HG03108 (cell line): ENCODE results near the gene OPCML.
A peak's percentile ranks its signal among the peaks of the same experiment; 100 is the strongest.

Experiments
- ATAC-seq: cut with Tn5 transposase; IDR thresholded peaks from one replicate; pipeline ENCODE4 v1.9.1; 2021; ENCODE audit warnings: moderate library complexity; ENCODE audit not compliant: unreplicated experiment

OPCML gene

GRCh38 chr11:133302056-133302455 lies 230.2 kb downstream of the OPCML start:
- no peak for ATAC-seq

DNA sequence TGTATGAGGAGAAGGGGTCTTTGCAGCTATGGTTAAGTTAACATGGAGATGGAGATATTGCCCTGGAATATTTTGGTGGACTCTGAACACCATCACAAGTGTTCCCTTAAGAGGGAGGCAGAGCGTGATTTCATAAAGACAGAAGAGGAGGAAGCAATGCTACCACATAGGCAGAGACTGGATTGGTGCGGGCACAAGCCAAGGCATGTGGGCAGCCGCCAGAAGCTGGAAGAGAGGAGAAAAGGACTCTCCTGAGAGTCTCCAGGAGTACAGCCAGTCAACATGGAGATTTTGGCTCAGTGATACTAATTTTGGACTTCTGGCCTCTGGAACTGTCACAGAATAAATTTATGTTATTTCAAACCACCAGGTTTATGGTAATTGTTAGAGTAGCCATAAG lies 231.6 kb downstream of the OPCML start:
- no peak for ATAC-seq

DNA sequence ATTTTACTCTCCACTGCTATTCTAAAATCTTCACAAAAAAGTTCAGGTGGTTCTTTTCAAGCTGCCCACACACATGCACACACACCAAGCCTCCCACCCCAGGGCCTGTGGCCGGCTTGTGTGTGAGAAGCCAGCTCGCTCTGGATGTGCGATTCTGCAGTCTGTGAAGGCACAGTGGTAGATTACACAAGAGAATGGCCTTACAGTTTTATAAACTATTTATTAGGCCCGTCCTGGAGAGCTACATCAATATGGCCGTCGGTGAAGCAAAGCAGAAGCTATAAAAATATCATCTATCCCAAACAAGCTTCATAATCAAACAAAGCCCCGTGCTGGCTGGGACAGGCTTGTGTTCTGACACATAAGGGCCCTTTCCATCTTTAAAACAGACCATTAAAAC lies 240.5 kb downstream of the OPCML start:
- ATAC-seq, result no peak

GRCh38 chr11:133285359-133285758 lies 246.9 kb downstream of the OPCML start:
- no peak for ATAC-seq

- ATAC-seq, result no peak
These were observed 248.1 kb downstream of the OPCML start for GRCh38 chr11:133284156-133284555.

DNA sequence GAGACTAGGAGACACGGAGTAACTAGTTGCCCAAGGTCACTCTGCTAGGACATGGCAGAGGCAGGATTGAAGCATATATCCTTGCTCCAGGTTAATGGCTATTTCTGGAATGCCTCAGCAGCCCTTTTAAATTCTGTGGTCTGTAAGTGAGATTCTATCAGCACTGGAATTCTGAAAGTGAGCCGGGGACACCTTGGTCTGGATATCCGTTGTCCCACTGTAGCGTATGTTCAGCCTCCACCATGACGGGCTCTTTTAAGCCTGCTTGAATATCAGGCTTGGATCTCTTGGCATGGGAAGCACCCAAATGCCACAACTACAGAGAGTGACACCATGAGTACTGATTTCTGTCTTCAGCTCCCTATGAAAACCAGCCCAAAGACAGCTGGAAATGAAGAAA lies 254.4 kb downstream of the OPCML start:
- ATAC-seq, result no peak

- ATAC-seq, result no peak
These were observed 260.2 kb downstream of the OPCML start for GRCh38 chr11:133271871-133272776.

GRCh38 chr11:133271206-133271605 lies 261.1 kb downstream of the OPCML start:
- no peak for ATAC-seq

DNA sequence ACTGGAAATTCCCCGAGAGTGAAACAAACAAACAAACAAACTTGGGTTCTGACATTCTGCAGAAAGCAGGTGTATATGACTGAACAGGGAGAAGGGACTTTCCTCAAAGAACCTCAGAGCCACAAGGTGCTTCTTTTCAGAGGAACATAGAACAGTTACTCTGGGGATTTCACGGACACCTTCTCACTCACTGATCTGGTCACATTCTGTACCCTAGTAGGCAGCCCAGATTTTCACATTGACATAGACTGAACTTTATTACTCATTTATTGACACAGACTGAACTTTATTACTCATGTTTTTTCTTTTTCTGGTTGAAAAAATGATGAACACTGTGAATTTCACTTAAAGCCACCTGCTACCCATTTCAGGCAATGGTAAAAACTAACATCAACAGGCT lies 263.0 kb downstream of the OPCML start:
- peak; percentile 98 for ATAC-seq

GRCh38 chr11:133266986-133267385 lies 265.3 kb downstream of the OPCML start:
- no peak for ATAC-seq

DNA sequence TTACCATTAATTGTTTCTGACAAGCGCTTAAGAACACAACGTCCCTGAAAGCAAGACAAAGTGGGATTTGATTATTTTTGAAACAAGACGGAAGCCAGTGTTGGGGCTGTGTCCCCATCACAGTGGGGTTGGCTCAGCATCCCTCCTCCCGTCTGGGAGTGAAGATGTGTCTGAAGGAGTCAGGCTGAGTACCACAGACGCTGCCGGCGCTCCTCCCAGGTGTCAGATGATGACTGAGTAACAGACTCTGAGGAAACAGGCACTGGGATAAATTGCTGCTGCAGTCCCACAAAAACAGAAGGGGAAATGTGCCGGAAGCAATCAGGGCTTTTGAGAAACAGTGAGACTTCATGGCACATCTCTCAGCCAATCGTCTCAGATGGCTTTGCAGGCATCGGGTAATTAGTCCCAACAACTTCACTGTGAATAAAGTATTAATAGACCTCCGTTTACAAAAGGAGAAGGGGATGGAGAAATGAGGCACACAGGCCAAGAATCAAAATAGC lies 266.7 kb downstream of the OPCML start:
- no peak for ATAC-seq

GRCh38 chr11:133263332-133263731 lies 269.0 kb downstream of the OPCML start:
- no peak for ATAC-seq

DNA sequence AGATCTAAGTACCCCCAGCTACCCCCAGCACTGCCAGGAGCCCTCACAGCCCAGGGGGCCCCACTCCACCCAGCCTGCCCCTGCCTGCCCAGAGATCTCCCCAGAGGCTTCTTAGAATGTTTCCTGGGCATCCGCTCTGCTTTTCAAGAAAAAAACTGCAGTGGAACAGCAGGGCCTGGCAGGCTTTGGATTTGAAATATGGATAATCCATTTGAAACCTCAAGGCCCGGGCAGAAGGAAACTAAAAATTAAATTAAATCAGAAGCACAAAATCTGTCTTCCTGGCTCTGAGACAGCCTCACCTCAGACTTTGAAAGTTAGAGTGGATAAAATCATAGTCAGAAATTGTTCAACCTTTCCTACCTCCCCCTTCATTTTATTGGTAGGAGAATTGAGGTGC lies 273.6 kb downstream of the OPCML start:
- no peak for ATAC-seq

- no peak for ATAC-seq
These were observed 277.7 kb downstream of the OPCML start for GRCh38 chr11:133254601-133255000.

- ATAC-seq, result no peak
These were observed 278.7 kb downstream of the OPCML start for GRCh38 chr11:133253570-133253969.

GRCh38 chr11:133251841-133252240 lies 280.5 kb downstream of the OPCML start:
- ATAC-seq, result no peak

DNA sequence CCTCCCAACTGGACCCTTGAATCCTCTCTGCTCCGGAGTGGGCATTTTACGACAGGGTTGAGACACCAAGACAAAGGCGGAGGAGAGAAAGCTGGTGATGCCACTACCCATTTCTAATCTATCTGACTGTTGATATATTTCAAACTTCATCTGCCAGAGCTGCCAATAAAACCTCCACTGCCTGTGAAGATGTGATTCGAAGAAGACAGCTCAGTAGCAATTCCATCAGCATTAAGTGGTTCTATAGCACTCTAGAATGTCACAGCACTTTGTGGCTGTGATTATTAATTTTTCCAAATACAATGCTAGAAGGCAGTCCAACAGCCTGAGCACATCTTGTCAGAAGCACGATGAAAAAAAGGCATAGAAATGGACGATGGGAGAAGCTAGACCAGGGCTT lies 282.8 kb downstream of the OPCML start:
- no peak for ATAC-seq

DNA sequence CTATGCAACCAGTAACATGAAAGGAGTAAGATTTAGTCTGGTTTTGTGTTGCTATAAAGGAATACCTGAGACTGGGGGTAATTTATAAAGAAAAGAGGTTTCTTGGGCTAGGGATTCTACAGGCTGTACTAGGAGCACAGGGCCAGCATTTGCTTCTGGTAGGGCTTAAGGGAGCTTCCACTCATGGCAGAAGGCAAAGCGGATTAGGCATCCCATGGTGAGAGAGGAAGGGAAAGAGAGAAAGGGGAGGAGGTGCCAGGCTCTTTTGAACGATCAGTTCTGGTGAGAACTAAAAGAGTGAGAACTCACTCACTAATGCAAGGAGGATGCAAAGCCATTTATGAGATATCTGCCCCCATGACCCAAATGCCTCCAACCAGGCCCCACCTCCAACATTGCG lies 283.2 kb downstream of the OPCML start:
- ATAC-seq, result no peak

- ATAC-seq, result no peak
These were observed 288.5 kb downstream of the OPCML start for GRCh38 chr11:133243832-133244231.

DNA sequence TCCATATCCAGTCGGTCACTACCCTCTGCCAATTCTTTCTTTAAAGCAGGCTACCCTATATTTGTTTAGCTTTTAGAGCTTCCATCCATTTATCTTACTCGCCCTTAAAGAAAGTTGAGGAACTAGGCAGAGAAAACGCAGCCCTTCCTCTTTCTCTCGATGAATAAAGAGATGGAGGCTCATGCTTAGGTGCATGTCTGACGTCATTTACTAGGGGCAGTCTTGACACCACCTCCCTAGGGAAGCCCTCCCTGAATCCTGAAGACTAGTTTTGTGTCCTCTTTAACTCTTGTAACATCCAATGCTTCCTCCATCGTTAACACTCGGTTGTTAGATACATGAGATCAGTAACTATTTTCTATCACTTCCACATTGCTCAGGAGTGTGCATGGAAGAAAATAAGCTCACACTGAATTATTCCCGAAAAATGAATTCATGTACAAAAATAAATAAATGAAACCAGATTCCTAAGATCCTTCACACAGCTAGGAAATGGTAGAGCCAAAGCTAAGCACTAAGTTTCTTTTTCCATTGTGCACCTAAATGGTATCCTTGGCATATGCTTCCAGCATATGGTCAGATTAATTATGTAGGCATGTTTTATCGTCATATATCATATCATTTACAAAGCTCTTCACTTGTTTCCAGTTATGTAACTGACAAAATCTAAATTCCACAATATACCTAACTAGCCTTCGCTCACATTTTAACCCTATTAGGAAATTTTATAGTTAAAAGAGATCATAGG lies 291.2 kb downstream of the OPCML start:
- no peak for ATAC-seq

DNA sequence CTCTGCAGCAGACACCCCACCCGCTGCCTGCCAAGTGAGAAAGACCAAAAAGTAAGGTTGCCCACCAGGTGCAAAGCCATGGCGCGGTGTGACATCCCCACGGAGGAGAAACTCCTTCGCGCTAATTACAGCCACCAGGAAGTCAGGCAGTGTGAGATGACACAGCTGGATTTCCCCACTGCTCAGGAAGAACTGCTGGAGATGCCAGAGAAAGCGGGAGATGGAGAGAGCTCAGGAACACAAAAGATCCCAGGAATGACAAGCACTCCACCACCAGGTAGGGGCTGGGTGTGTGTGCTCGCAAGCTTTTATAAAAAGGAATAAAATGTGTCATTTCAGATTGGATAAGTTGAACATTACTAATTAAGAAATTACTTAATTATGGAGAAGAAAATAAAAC lies 292.7 kb downstream of the OPCML start:
- ATAC-seq, result no peak

GRCh38 chr11:133238495-133238894 lies 293.8 kb downstream of the OPCML start:
- ATAC-seq, result no peak
